HG02763 (cell line): ENCODE data around the gene LHPP.
"Not testable (repeated sequence)": the region's sequence is repeated elsewhere in the genome, so short reads cannot be mapped to it uniquely, and the experiment has no call there.

Experiments used
- ATAC-seq: cut with Tn5 transposase; IDR thresholded peaks from one replicate; pipeline ENCODE4 v1.9.1; 2021; ENCODE audit warnings: mild to moderate bottlenecking, moderate library complexity; ENCODE audit not compliant: unreplicated experiment

LHPP gene

GRCh38 chr10:124566981-124567835 lies 105.6 kb downstream of the LHPP start:
- ATAC-seq, result no peak

DNA sequence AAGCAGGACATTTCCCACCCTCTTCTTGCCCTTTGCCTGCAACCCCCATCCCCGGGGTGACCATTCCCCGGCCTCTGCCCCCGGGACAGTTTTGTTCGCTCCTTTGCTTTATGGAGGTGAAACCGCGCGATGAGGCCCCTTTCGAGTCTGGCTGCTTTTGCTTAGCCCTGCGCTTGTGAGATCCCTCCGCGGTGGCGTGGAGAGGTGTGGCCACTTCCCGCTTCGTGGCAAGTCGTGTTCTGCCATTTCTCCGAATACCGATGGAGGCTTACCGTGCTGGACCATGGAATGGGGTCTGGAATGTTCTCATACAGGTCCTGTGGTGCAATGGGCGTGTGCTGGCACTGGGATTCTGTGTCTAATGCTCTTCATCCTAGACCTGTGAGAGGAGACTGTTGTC lies 106.7 kb downstream of the LHPP start:
- ATAC-seq, result no peak

DNA sequence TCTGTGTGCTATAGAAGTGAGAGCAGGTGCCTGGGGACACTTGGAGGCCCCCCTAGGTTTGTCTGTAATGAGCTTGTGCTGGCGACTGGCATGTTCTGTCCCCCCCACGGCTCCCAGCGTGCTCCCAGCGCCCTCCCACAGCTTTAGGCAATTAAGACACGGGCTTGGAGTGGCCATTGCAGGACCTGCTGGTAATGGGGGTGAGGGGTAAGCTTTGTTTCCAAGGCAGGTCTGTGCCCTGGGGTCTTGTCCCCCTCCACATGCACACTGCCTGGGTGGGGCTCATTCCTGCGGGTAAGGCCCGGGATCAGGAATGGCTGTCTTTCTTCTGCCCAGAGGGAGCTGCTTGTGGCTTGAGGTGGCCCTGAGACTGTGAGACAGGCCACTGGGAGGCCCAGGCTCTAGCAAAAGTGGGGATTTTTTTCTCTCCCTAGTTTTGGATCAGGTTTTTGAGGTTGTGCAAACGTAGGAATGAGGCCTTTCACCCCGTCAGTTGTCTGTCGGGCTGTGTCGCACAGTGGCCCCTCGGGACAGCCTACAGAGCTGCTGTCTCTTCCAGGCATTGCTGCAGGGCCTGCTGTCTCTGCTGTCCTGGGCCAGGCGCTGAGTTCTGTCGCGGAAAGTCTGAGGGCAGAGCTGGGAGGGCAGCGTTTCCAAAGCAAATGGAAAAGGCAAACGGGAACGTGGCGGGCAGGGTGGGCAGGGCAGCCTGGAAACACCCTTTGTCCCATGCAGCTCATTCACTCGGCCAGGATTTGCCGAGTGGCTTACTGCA lies 107.4 kb downstream of the LHPP start:
- ATAC-seq, result no peak

DNA sequence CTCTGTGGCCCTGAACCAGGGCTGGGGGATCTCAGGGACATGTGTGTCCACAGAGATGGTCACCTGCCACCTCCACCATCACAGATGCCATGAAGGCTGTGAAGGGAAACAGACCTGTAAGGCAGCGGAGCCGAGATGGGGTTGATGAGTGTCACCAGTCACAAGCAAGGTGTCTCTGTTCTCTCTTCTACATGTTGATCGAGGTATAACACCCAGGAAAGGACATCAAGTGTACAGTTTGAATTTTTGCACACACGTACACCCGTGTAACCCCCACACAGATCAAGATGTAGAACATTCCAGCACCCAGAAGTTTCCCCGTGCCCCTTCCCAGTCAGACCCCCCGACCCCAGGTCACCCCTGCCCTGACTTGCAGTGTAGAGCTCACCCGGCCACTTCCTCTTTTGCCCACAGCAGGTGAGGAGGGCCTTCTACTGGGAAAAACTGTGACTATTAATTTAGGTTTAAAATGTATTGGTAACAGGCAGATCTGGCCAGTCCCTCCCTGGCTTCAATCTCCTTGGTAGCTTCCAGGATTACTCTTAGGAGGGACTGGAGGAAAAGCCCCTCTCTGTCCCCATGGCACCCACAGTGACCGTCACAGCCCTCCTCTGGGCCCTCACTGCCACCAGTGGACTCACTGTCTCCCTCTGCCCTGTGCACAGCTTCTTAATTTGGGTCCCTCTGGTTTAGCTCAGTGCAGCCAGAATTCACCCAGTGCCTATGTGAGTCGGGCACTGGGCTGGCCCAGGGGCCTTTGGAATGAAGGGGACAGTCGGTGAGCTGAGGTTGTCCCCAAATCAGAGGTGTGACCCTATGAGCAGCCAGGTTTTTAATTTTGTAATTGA lies 108.2 kb downstream of the LHPP start:
- ATAC-seq, result no peak

- no peak for ATAC-seq
Observed at GRCh38 chr10:124570646-124571045, 109.0 kb downstream of the LHPP start.

- no peak for ATAC-seq
Observed at GRCh38 chr10:124572751-124573150, 111.1 kb downstream of the LHPP start.

DNA sequence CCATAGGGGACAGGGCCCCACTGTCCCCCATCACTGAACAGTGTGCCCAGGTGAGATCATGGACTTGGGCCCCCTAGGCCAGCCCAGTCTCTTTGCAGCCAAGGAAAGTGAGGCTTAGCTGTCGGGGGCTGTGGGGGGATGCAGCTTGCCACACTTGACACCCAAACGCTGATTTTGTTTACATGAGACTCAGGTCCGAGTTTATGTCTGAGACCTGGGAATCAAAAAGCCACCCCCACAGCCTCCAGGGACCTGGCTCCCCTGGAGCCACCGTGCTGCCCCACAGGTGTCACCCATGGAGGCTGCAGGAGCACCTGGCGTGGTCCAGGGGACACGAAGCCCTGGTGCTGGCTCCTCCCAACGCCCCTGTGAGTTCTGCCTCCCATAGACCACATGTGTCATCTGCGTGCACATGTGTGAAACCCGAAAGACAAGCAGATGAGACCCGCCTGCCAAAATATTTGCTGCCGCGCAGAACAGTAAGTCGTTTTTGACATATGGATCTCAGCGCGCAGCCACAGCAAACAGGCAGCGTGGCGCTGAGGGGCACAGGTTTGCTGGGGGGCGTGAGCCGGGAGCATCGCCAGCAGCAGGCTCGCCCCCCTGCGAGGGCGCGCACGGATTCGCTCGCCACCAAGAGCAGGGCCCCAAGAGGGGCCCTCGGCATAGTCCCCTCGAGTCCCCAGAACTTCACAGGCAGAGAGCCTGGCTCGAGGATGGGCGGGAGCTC lies 112.3 kb downstream of the LHPP start:
- no peak for ATAC-seq

- ATAC-seq, result no peak
Observed at GRCh38 chr10:124574456-124575070, 112.9 kb downstream of the LHPP start.

GRCh38 chr10:124575107-124576035 lies 113.7 kb downstream of the LHPP start:
- no peak for ATAC-seq

- ATAC-seq, result no peak
Observed at GRCh38 chr10:124576526-124577420, 115.2 kb downstream of the LHPP start.

GRCh38 chr10:124577651-124578050 lies 116.0 kb downstream of the LHPP start:
- ATAC-seq, result no peak

GRCh38 chr10:124578231-124579010 lies 116.8 kb downstream of the LHPP start:
- no peak for ATAC-seq

GRCh38 chr10:124579011-124579399 lies 117.4 kb downstream of the LHPP start:
- ATAC-seq, result no peak

- no peak for ATAC-seq
Observed at GRCh38 chr10:124586142-124586541, 124.5 kb downstream of the LHPP start.

GRCh38 chr10:124587811-124588211 lies 126.2 kb downstream of the LHPP start:
- ATAC-seq, result no peak

- ATAC-seq, result not testable (repeated sequence)
Observed at GRCh38 chr10:124588341-124588735, 126.7 kb downstream of the LHPP start.
